GM13977 (cell line): ENCODE measurements around the gene SOX4.

ENCODE experiments used
- DNase-seq: peaks from one replicate; pipeline ENCODE4 v3.0.0; 2012; ENCODE audit warnings: low spot score
- in situ Hi-C: fragments of 300-500 bp; cut with MboI; formaldehyde crosslinking; loops from one replicate; pipeline ENCODE4 v1.12.0; 2022; ENCODE audit warnings: low sequenced_read_pairs, low pct_unique_long_range_greater_than_20kb, mixed read lengths, inconsistent platforms; ENCODE audit not compliant: unreplicated experiment
- TF ChIP-seq, protein P1 (sequence below): IDR thresholded peaks from 2 replicates; pipeline ENCODE4 v1.5.1; 2012; ENCODE audit warnings: mild to moderate bottlenecking, control low read depth; ENCODE audit not compliant: insufficient read depth; ENCODE audit errors: extremely low read depth, missing control alignments

SOX4 gene

DNA sequence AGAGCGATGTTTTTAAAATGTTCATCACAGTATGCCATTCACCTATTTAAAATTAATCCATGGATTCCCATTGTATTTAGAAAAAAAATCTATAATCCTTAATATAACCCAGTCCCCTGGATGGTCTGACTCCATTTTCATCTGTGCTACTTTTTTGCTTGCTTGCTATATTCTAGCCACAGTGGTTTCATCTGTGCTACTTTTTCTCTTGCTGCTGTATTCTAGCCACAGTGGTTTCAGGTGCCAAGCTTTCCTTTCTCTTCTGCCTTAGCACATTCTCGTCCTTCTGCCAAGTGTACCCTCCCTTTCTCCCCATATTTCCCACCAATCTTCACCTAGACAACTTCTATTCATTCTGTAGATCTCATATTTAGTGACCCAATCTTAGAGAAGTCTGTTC lies 33.3 kb upstream of the SOX4 start:
- TF ChIP-seq, protein P1, sequence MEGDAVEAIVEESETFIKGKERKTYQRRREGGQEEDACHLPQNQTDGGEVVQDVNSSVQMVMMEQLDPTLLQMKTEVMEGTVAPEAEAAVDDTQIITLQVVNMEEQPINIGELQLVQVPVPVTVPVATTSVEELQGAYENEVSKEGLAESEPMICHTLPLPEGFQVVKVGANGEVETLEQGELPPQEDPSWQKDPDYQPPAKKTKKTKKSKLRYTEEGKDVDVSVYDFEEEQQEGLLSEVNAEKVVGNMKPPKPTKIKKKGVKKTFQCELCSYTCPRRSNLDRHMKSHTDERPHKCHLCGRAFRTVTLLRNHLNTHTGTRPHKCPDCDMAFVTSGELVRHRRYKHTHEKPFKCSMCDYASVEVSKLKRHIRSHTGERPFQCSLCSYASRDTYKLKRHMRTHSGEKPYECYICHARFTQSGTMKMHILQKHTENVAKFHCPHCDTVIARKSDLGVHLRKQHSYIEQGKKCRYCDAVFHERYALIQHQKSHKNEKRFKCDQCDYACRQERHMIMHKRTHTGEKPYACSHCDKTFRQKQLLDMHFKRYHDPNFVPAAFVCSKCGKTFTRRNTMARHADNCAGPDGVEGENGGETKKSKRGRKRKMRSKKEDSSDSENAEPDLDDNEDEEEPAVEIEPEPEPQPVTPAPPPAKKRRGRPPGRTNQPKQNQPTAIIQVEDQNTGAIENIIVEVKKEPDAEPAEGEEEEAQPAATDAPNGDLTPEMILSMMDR = no peak
- in situ Hi-C loops = no loop called here
- DNase-seq = no peak

DNA sequence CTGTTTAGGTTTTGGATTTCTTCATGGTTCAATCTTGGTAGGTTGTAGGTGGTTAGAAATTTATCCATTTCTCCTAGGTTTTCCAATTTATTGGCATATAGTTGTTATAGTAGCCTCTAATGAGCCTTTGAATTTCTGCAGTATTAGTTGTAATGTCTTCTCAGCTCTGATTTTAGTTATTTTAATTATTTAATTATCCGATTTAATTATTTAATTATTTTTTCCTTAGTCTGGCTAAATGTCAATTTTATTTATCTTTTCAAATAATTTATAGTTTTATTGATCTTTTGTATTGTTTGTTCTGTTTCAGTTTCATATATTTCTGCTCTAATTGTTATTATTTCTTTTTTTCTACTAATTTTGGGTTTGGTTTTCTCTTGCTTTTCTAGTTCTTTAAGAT lies 28.1 kb upstream of the SOX4 start:
- in situ Hi-C loops = no loop called here
- no peak for DNase-seq
- TF ChIP-seq, protein P1 = no peak

DNA sequence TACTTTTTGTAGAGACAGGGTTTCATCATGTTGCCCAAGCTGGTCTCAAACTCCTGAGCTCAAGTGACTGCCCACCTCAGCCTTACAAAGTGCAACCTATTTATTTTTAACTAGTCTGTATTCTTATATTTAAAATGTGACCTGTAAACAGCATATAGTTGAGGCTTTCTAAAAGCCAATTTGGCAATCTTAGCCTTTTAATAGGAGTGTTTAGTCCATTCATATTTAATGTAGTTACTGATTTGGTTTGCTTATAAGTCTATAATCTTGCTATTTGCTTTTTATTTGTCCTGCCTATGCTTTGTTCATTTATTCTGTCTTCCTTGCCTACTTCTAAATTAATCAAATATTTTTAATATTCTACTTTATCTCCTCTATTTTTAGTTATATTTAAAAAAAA lies 15.0 kb upstream of the SOX4 start:
- TF ChIP-seq, protein P1 = no peak
- in situ Hi-C loops = loop anchor here (25.0 kb wide), 2 partner anchors 666 to 866 kb away; no protein-coding TSS in a partner anchor
- DNase-seq = no peak

DNA sequence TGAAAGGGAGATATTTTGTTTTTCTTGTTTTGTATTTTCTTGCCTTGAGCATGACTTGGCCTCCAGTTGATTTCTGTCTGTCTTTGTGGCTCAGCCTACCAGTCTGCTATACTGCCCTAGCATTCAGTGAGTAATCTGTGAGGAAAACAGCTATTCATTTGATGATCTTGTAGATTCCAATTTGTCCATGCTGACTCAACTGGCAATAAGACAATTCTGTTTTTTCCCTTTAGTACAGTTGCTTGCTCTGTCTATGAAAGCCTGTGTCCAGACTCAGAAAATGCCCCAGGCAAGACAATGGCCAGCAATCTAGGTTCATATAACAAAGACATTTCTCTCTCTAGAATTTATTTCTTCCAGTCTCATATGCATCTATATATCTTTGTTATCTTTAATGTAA lies 10.9 kb upstream of the SOX4 start:
- TF ChIP-seq, protein P1 = no peak
- no peak for DNase-seq
- in situ Hi-C loops = loop anchor here (10.0 to 25.0 kb wide), 3 partner anchors 670 to 1018 kb away; no protein-coding TSS in a partner anchor

DNA sequence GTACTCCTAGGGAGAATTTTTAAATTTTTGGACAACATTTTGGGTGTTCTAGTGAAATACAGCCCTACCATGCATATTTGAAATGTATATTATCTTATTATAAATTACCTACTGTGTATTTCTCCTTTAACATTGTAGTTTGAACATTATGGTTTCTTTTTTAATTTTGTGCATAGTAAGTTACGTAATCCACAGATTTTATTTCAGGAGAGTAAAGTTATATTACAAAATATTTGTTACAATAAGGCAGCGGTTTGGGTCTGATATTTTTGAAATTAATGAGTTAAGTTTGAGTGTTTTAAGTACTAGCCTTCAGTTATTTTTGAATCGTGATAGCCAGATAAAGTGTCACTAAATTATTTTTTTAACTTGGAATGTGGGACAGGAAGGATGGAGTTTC lies 7.3 kb upstream of the SOX4 start:
- in situ Hi-C loops = loop anchor here (10.0 to 25.0 kb wide), 3 partner anchors 674 to 1021 kb away; no protein-coding TSS in a partner anchor
- DNase-seq = no peak
- TF ChIP-seq, protein P1 = no peak

DNA sequence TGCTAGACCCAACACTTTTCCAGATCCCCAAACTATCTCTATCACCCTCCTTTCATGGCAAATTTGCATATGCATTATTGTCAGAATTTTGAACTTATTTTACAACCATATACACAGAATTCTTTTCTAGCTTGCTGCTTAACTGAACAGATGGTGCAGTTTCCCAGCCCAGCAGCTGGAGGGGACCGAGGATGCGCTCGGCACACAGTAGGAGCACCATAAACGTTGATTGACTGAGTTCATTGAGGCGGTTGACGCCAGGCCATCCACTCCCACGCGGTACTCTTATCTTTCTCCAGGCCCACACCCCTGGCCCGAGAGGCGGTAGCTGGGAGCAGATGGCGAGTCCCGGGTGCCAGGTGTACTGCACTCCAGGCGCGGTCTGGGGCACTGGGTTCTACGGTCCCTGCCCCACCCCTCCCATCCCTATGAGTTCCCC lies 6.8 kb upstream of the SOX4 start:
- TF ChIP-seq, protein P1 = no peak
- in situ Hi-C loops = loop anchor here (10.0 to 25.0 kb wide), 3 partner anchors 674 to 1022 kb away; no protein-coding TSS in a partner anchor
- no peak for DNase-seq
